HPDE6-E6E7 (cell line): ENCODE data around the gene RIMBP2.

Source experiments
- DNase-seq: peaks from one replicate; pipeline ENCODE4 v3.0.0; 2011; ENCODE audit warnings: missing footprints; ENCODE audit errors: extremely low spot score

RIMBP2 gene

DNA sequence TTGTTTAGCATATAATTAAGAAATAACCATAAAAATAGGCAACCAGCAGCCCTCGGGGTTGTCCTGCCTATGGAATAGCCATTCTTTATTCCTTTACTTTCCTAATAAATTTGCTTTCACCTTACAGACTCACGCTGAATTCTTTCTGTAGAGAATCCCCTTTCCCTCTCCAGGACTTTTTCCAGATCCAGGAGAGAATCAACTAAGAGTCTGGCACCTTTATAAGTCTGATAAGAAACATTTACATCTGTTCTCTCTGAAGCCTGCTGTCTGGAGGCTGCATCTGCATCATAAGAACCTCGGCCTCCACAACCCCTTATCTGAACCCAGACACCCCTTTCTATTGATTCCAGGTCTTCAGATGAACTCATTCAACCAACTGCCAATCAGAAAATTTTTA lies 32.3 kb downstream of the RIMBP2 start:
- DNase-seq: no peak

DNA sequence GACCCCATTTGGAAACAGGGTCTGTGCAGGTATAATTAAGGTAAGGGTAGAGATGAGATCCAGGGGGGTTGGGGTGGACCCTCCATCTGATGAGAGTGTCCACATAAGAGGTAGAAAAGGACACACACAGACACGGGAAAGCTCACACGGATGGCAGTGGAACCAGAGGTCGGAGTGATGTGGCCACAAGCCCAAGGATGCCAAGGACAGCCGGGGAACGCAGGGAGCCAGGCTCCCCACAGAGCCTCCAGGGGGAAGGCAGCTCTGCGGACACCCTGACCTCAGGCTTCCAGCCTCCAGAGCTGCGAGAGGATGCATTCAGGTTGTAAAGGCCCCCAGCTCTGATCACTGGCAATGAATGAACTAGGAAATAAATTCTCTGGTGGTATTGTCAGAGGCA lies 33.0 kb downstream of the RIMBP2 start:
- DNase-seq: no peak

DNA sequence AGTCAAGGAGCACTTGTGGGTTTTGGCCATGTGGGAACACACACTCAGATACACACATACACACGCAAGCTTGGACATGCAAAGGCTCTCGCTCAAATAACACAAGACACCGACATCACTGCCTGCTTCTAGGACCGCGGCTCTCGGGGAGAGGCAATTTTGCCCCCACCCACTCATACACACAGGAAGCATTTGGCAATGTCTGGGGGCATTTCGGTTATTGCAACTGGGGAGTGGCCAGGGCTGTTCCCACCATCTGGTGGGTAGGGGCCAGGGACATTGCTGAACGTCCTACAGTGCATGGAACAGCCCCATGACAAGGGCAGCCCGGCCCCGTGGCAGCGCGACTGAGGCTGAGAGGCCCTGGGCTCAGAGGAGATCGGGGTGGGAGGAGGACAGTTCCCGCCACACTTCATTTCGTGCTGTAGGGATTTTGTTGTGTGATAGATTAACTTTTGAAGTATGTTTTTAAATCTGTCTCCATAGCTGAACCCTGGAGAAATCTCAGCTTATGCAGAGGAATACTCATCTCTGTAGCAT lies 35.6 kb downstream of the RIMBP2 start:
- no peak for DNase-seq

DNA sequence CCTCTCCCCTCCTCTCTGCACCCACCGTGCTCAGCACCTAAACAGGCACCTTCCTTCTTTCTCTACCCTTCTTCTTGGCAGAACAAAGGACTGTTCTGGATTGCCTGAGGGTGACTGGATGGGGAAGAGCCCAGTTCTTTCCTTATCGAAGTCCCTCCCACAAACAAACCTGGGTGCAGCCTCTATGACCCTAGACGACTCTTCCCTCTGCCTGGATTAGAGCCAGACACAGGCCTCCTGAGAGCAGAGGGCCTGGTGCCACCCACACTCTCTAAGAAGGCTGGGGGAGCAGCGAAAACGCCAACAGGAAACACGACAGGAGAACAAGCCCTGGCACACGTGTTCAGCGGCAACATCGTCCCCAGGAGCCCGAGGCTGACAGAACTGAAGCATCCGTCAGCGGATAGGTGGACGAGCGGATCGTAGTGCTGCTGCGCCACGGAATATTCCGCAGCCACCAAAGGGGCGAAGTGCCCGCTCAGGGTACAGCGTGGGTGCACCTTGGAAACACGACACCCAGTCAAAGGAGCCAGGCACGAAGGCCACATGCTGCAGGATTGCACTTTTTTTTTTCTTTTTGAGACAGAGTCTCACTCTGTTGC lies 38.0 kb downstream of the RIMBP2 start:
- no peak for DNase-seq

DNA sequence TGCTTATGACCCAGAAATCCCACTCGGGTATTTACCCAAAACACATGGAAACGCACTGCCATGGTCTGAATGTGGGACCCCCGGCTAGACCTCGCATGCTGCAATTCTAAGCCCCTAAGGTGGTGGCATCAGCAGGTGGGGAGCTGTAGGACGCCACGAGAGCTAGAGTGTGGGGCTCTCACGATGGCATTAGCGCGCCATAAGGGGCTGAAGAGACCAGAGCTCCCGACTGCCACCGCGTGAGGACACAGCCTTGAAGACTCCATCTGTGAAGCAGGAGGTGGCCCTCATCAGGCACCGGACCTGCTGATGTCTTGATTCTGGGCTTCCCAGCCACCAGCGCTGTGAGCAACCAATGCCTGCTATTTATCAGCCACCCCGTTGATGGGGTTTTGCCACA lies 40.3 kb downstream of the RIMBP2 start:
- no peak for DNase-seq

DNA sequence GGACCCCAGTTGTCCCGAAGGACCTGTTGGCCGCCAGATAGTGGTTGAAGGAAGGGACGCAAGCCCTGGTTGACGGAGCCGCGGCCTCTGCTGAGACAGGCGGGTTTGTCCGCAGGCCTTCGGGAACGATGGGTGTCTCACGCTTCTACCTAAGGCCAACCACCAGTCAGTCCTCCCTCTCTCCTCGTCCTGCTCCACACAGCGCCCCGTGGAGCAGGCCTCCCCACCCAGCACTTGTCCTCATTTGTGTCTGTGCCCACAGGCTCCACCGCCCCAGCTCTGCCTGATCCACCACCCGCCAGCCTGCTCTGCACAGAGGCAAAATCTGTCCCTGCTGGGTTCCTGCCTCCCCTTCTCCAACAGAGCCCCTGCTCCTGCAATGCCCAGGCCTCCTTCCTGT lies 41.0 kb downstream of the RIMBP2 start:
- DNase-seq: no peak

DNA sequence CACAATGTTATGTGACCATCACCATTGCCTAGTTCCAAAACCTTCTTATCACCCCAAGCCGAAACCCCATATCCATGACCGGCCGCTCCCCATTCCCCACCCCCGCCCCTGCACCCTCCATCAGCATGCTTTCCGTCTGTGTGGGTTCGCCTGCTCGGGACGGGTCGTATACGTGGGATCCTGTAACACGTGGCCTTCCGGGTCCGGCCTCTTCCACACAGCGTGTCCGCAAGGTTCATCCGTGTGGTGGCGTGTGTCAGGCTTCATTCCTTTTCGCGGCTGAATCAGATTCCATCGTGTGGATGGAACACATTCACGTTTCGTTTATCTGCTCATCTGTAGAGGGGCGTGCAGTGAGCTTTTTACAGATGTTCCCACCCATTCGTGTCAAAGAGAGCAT lies 41.4 kb downstream of the RIMBP2 start:
- no peak for DNase-seq

DNA sequence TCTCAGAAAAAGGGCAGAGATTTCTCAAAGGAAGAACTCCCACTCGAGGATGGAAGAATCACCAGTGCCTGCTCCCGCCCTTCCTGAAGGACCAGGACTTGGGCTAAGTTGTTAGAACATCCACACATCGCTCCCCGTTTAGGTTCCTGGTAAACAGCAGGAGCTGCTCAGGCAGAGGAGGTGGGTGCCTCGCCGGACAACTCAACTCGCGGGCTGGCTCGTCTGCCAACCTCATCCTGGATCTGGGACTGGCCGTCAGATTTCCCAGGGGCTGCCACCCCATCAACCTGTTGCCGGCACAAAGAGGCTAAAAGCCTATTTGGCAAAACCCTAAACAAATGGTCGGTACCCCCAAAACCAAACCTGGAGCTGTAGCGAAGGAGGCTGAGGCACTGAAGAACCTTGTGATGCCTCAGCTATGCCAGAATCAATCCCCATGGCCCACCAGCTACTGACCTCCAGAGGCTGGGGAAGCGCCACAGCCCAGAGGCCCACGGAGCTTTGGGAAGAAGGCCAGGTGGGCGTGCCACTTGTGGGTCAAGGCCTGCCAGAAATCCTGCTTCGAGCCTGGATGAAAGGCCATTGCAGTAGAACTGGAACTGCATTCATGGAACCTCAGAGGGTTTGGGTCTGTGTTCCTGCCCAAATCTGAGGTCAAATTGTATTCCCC lies 42.9 kb downstream of the RIMBP2 start:
- no peak for DNase-seq

DNA sequence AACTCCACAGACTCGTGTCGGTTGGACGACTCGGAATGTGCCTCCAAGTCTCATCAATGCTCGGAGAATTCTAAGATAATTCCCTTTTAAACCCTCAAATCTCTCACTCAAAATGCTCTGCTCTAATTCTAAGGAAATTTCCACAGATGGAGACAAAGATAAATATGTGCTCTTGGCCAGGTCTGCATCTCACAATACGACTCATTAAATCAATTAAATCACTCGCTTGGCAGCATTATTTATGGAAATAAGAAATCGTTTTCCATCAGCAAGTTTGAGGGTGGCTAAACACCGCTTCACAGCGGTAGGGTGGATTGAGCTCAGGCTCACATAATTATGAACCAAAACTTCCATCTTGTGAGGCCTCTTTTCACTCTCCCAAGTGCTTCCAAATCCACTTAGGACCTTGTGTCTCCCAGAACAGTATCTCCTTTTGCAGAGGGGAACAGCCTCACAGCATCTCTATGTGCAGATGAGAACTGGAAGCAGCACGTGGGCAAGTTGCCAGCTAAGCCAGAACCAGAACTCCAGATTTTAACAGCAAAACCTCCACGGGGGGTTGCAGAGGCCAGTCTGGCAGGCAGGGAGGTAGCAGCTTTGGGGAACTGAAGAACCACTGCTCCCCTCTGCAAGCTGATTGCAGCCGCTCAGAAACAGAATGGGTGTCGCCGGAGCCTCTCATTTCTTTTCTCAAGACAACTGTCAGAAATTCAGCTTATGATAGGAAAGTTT lies 43.8 kb downstream of the RIMBP2 start:
- DNase-seq: no peak

DNA sequence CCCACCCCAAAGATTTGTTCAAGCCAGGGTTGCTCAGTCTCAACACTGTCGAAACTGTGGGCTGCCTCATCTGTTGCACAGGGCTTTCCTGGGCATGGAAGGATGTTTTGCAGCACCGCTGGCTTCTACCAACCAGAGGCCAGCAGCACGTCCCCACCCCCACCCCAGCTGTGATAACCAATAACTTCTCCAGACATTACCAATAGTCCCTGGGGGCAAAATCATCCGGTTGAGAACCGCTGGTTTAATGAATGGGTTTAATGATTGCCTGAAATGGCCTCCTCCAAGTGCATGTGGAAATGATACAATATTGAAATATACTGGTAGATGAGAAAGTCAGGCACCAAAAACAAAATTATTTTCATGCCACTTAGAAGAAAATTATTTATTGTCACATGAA lies 44.5 kb downstream of the RIMBP2 start:
- DNase-seq: no peak

DNA sequence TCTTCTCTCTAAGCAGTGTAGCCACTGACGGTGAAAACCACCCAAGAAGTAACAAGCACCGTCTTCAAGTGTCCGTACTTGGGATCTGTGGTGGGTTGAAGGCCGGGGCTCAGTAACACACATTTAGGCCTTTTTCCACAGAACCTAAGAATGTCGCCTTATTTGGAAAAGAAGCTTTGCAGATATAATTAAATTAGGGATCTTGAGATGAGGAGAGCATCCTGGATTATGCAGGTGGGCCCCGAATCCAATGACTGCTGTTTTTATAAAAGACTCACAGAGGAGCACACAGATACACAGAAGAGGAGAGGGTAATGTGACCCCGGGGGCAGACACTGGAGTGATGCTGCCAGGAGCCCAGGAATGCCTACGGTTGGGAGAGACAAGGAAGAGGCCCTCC lies 46.3 kb downstream of the RIMBP2 start:
- no peak for DNase-seq

DNA sequence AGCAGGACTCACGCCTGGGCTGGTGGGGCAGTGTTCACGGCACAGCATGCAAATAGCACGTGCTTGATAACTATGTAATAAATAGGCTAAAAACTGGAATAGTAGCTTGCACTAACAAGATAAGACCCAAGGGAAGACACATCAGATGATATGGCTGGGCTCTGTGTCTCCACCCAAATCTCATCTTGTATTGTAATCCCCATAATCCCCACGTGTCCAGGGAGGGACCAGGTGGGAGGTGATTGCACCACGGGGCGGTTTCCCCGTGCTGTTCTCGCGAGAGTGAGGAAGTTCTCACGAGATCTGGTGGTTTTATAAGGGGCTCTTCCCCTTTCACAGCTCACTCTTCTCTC lies 46.9 kb downstream of the RIMBP2 start:
- no peak for DNase-seq

DNA sequence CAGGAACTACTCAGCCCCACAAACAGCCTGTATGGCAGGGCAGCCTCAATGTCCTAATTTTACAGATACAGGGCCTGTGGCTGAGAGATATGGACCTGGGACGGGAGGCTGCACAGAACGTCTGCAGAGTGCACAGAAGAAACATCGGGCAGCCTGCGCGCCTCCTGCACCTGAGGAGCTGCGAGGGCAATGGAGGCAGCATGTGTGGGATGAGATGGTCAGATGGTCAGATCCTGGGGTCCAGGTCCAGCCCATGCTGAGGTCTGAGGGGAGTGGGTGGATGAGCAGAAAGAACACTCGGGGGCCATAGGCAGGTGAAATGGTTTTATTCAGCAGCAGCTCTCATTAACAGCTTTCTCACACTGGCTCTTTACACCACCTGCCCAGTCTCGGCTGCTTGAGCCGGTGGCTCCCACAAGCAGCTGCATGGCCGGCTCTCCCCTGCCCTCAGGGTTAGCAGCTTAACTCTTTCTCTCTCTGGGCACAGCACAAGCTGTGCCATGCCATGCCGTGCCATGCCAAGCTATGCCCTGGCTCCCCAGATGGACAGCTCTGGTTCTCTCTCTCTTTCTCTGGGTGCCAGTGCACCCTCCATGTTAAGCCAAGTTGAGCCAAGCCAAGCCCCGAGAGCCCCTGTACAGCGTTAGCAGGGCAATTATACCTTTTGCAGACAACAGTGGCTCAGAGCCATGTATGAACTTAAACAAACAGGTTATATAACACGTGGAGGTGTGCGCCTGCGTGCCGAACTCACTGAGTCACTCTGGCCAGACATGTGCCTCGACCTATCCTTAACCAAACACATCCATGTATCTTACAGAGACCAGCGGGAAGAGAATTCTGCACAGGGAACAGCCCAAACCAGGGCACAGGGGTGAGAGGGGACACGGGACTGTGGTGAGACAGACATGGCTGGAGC lies 47.6 kb downstream of the RIMBP2 start:
- no peak for DNase-seq

DNA sequence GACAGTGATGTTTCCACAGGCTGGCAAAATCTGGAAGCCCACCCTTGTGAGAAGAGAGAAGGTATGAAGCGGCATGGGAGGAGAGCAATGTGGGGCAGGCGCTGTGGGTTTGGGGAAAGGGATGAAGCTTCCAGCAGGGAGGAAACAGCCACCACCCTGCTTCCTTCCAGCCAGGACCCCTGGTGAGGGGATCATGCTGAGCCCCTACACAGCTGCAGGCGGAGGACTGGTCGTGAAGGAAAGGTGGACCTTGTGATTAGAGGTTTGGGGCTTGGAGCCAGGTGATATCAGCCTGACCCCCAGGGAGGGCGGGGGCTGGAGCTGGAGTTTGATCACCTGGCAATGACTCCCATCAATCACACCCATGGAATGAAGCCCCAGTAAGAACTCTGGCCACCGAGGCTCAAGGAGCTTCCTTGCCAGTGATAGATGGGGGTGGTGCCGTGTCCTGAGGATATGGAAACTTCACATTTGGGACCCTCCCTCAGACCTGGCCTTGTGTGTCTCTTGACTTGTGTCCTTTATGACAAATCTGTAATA lies 48.6 kb downstream of the RIMBP2 start:
- DNase-seq: no peak

DNA sequence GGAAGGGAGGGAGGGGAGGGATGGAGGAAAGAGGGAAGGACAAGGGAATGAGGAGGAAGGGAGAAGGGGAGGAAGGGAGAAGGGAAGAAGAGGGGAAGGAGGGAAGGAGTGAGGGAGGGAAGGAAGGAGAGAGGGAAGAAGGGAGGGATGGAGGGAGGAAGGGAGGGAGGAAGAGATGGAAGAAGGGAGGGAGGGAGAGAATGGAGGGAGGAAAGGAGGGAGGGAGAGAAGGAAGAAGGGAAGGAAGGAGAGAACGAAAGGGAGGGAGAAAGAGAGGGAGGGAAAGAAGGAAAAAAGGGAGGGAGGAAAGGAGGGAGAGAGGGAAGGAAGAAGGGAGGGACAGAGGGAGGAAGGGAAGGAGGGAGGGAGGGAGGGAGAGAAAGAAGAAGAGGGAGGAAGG lies 49.5 kb downstream of the RIMBP2 start:
- DNase-seq: no peak

DNA sequence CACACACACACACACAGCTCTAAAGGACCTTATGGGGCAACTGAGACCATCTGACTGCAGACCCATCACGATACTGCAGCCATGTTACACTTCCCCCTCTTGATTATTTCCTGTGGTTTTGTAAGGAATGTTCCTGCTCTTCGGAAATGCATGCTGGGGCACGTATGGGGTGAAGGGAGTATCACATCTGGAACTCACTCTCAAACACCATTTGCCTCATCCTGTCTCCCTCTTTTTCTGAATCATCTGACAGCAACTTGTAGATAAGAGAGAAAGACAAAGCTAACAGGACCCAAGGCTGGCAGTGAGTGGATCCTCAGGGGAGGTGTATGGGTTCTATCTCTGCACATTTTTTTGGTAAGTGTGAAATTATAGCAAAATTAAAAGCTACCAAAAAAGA lies 50.3 kb downstream of the RIMBP2 start:
- DNase-seq: no peak

DNA sequence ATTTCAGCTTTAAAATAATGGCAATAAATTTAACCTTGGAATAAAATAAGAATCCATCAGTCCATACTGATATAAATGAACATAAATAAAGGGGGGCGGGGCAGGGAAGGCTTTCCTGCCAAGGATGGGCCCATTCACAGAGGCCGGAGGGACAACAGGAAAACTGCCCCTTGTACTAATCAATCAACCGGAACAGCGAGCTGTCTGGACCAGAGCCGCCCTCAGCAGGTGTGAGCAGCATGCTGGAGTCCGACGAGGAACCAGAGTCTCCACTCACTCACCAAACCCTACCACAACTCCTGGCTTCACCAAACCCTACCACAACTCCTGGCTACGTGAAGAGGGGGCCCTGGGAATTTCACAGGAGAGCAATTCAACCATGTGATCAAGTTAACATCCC lies 51.3 kb downstream of the RIMBP2 start:
- DNase-seq: no peak

DNA sequence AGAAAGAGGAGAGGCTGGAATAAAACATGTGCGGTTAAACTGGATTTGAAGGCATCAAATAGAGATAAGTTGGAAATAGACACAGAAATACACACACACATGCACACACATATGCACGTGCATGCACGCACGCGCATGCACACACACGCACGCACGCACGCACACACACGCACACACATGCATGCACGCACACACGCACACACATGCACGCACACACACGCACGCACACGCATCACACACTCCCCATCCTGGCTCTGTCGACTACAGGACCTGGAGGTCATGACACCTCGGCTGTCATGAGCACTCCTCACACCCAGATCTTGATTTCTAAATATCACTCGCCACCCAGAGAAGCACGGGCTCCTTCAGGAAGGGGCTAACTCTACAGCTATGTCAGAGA lies 51.8 kb downstream of the RIMBP2 start:
- no peak for DNase-seq

DNA sequence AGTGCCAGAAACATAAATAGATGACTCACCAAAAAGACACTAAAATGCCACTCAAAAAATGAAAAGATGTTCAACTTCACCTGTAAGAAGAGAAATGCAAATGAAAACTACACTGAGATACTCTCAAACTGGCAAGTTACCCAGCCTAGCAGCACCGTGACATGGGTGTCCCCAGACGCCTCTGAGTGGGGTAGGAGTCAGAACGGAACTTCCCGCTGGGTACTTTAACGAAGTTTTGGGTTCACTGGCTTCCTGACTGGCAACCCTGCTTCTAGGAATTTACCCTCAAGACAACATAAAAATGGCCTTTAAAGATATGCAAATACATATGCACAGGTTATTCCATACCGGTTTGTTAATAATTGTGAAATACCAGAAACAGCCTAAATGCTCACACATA lies 52.6 kb downstream of the RIMBP2 start:
- no peak for DNase-seq

DNA sequence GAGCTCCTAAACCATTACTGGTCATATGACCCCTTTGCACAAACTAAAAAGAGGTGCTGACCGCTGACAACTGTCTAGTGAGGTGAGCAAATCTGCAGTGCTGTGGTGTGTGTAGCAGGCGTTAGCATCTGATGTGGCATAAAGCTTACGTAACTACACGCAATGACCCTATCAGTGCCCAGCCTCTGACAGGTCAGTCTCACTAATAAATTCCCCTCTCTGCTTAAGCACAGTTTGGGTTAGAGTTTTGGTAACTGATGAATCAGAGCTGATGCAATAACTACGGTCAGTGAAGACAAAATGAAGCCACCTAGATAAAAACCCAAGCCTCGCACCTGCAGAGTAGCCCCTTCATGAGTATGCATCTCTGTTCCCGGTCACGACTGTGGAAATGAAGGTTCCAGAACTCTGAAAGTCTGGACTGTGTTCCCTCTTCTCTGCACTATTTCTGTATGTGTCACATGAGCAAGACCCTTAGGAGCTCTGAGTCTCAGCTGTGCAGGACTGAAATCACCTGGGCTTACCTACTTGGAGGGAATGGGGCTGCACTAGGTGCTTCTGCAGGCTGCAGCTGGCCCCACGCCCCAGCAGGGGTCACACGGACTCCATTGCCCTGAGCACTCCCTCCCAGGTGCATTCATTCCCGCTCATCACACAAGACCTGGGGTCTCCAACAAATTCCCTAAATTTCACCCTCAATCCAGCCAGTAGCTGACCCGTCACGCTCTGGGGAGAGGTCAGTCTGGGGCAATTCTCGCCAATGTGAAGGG lies 54.4 kb downstream of the RIMBP2 start:
- DNase-seq: no peak

DNA sequence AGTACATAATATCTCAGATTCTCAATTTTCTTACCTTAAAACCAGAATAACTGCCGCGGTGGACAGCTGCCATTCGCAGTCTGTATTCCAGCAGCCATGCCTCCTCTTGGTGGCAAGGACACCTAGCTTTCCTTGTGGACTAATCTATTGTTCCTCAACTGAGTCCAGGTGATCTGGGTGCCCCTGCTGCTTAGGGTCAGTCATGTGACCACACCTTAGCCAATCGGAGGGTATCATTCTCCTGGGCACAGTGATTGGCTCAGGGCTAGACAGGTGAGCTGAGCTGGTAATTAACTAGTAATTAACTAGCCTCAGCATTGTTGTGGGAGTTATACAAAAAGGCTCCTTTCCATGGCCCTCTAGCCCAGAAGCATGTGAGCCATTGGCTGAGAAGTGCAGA lies 55.0 kb downstream of the RIMBP2 start:
- no peak for DNase-seq
